ENCODE results near the gene DPEP2.

Gene DPEP2

GRCh38 chr16:67950335-67950843, 48.9 kb downstream of the DPEP2 start:
- TF ChIP-seq CTCF (conservative IDR thresholded peaks at IDR 0.05; ENCODE audit: low read depth) = no peak
- DNase-seq (ENCODE audit: low spot score) = no peak
- ChIA-PET CTCF (interaction anchor here (0.6 to 3.4 kb wide), 5 partner anchors 8 to 1280 kb away, joined by 3 to 12 read pairs (median 4); no protein-coding TSS in a partner anchor), POLR2A (ENCODE audit: low non-redundant PET) (interaction anchor here (0.7 kb wide), 1 partner anchor 16 kb away, joined by 3 read pairs; no protein-coding TSS in a partner anchor)
- no peak overlapping the region for H3K27ac ChIP-seq

GRCh38 chr16:67949645-67950044, 49.6 kb downstream of the DPEP2 start:
- no peak for DNase-seq (ENCODE audit: low spot score)
- ChIA-PET POLR2A (ENCODE audit: low non-redundant PET) (no interaction called here), CTCF (interaction anchor here (1.1 to 1.2 kb wide), 2 partner anchors 91 to 133 kb away, joined by 3 to 4 read pairs; no protein-coding TSS in a partner anchor)
- TF ChIP-seq CTCF (conservative IDR thresholded peaks at IDR 0.05; ENCODE audit: low read depth) = no peak
- H3K27ac ChIP-seq = peak overlapping the region; percentile 27; the same call in 1 of the 2 replicates

GRCh38 chr16:67948015-67948414, 51.3 kb downstream of the DPEP2 start:
- POLR2A ChIA-PET (ENCODE audit: low non-redundant PET) = no interaction called here
- CTCF ChIA-PET = interaction anchor here (0.6 kb wide), 1 partner anchor 180 kb away, joined by 4 read pairs; no protein-coding TSS in a partner anchor
- no peak for TF ChIP-seq CTCF (conservative IDR thresholded peaks at IDR 0.05; ENCODE audit: low read depth)
- DNase-seq (ENCODE audit: low spot score) = no peak
- H3K27ac ChIP-seq = peak overlapping the region; percentile 27

GRCh38 chr16:67946966-67947558, 52.2 kb downstream of the DPEP2 start:
- TF ChIP-seq CTCF (conservative IDR thresholded peaks at IDR 0.05; ENCODE audit: low read depth) = no peak
- CTCF ChIA-PET = interaction anchor here (0.5 to 0.6 kb wide), 2 partner anchors 42 to 406 kb away, joined by 3 read pairs; no protein-coding TSS in a partner anchor
- POLR2A ChIA-PET (ENCODE audit: low non-redundant PET) = no interaction called here
- no peak for DNase-seq (ENCODE audit: low spot score)
- peak overlapping the region; percentile 11 for H3K27ac ChIP-seq

GRCh38 chr16:67946128-67946569, 53.1 kb downstream of the DPEP2 start:
- DNase-seq (ENCODE audit: low spot score) = no peak
- no peak for TF ChIP-seq CTCF (conservative IDR thresholded peaks at IDR 0.05; ENCODE audit: low read depth)
- CTCF ChIA-PET = no interaction called here
- POLR2A ChIA-PET (ENCODE audit: low non-redundant PET) = no interaction called here
- peak overlapping the region; percentile 64 for H3K27ac ChIP-seq

GRCh38 chr16:67945392-67945933, 53.8 kb downstream of the DPEP2 start:
- POLR2A ChIA-PET (ENCODE audit: low non-redundant PET) = no interaction called here
- no peak for TF ChIP-seq CTCF (conservative IDR thresholded peaks at IDR 0.05; ENCODE audit: low read depth)
- H3K27ac ChIP-seq = peak overlapping the region; percentile 64
- CTCF ChIA-PET = no interaction called here
- no peak for DNase-seq (ENCODE audit: low spot score)

All from RWPE1 (cell line).